ENCODE measurements around the gene CBX1.
A peak's percentile ranks its signal among the peaks of the same experiment; 100 is the strongest.

Gene CBX1

GRCh38 chr17:48101012-48101720, at the start of gene CBX1:
TSS of gene CBX1 (minus strand) at chr17:48101478. CDS start at chr17:48077004, 24,474 bp downstream.
- peak; percentile 61 for DNase-seq (ENCODE audit: low read depth)

GRCh38 chr17:48150597-48151001, 49.3 kb upstream of the CBX1 start:
- no peak for DNase-seq (ENCODE audit: low read depth)

GRCh38 chr17:48149787-48150463, 48.6 kb upstream of the CBX1 start:
- no peak for DNase-seq (ENCODE audit: low read depth)

- no peak for DNase-seq (ENCODE audit: low read depth)
These were observed 47.8 kb upstream of the CBX1 start for GRCh38 chr17:48148854-48149786.

- DNase-seq (ENCODE audit: low read depth), result no peak
These were observed 46.9 kb upstream of the CBX1 start for GRCh38 chr17:48148029-48148770.

GRCh38 chr17:48144976-48145798, 43.9 kb upstream of the CBX1 start:
- DNase-seq (ENCODE audit: low read depth), result no peak

GRCh38 chr17:48144231-48144630, 43.0 kb upstream of the CBX1 start:
- DNase-seq (ENCODE audit: low read depth), result no peak

- DNase-seq (ENCODE audit: low read depth), result no peak
These were observed 42.4 kb upstream of the CBX1 start for GRCh38 chr17:48143629-48144028.

- DNase-seq (ENCODE audit: low read depth), result no peak
These were observed 38.7 kb upstream of the CBX1 start for GRCh38 chr17:48139944-48140343.

- no peak for DNase-seq (ENCODE audit: low read depth)
These were observed 36.4 kb upstream of the CBX1 start for GRCh38 chr17:48137656-48138055.

- no peak for DNase-seq (ENCODE audit: low read depth)
These were observed 33.7 kb upstream of the CBX1 start for GRCh38 chr17:48134912-48135480.

GRCh38 chr17:48132385-48132784, 31.1 kb upstream of the CBX1 start:
- no peak for DNase-seq (ENCODE audit: low read depth)

- DNase-seq (ENCODE audit: low read depth), result no peak
These were observed 30.0 kb upstream of the CBX1 start for GRCh38 chr17:48131216-48131824.

GRCh38 chr17:48129981-48130380, 28.7 kb upstream of the CBX1 start:
- no peak for DNase-seq (ENCODE audit: low read depth)

- DNase-seq (ENCODE audit: low read depth), result no peak
These were observed 27.1 kb upstream of the CBX1 start for GRCh38 chr17:48128400-48128799.

GRCh38 chr17:48127371-48128051, 26.2 kb upstream of the CBX1 start:
- no peak for DNase-seq (ENCODE audit: low read depth)

- DNase-seq (ENCODE audit: low read depth), result no peak
These were observed 25.2 kb upstream of the CBX1 start for GRCh38 chr17:48126532-48126850.

- DNase-seq (ENCODE audit: low read depth), result no peak
These were observed 24.7 kb upstream of the CBX1 start for GRCh38 chr17:48125829-48126531.

GRCh38 chr17:48123776-48124388, 22.6 kb upstream of the CBX1 start:
- no peak for DNase-seq (ENCODE audit: low read depth)

Measured in GM04503 (cell line).